ENCODE data around the gene DIRAS2.

The DIRAS2 gene

DNA sequence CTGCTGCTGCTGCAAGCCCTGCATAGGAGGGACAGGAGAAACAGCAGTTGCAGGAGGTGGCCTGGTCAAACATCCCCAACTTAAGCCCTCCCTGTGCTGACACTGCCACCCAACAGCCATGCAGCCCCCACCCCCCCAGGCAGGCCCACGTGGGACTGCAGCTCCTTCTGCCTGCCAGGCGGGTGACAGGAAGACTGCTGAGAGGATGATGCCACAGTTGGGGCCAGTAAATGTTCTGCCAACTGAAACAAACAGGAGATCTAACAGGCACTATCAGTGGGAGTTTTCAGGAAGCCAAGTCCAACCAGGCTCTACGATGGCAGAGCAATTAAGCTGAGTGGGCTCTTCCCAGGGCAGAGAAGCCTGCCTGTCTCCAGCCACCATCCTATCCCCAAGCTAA lies 31.1 kb downstream of the DIRAS2 start:
- no peak for DNase-seq

- DNase-seq: no peak
These were observed 31.5 kb downstream of the DIRAS2 start for GRCh38 chr9:90611121-90611520.

DNA sequence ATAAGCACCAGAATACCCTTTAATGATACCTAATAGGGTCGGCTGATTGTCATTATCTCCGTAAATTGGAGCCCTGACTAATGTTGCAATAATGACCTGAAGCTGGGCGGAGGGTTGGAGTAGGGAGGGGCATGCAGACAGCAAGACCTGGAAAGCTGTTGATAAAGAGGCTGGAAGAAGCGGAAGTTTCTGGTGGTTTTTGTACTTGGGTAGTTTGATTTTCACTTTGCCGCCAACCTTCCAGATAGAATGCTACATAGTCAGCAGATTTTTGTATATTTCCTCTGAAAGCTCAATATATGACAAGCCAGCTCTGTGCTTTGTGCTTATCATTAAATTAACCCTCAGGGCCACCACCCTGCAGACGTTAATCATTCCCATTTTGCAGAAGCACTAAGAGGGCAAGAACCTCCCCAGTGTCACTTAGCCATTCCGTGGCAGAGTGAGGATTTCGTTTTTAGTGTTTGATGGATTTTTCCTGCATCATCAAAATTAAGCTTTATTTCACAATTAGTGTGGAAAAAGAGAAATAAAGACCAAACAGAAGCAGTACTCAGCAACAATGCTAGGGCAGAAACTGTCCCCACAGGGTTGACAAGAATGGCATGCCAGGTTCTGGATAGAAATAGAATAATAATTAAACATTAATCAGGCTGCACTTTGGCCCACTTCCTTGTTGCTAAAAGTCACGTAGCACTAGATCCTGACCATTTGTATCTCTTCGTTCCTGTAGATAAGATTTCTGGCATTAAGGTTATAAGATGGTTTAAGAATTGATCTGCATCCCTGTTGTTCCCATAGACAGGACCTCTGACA lies 34.7 kb downstream of the DIRAS2 start:
- no peak for DNase-seq

DNA sequence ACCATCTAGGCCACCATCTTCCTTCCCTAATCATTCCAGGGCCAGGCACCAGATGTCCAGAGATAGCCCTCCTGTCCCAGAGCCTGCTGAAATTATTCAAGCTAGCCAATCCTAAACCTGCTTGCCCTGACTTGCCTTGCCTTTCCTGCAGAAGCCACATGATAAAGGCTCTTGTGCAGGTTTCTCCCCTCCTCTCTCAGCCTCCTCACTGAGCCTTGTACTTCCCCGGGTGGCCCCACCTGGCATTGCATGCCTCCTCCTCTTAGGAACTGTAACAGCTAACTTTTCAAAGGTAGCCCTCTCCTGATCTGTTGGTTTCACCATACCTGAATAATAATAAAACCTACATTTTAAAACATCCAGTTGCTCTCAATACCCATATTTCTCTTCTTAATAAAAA lies 42.6 kb downstream of the DIRAS2 start:
- no peak for DNase-seq

- no peak for DNase-seq
These were observed 44.4 kb downstream of the DIRAS2 start for GRCh38 chr9:90598191-90598590.

- no peak for DNase-seq
These were observed 49.0 kb downstream of the DIRAS2 start for GRCh38 chr9:90593646-90594045.

- DNase-seq: no peak
These were observed 62.0 kb downstream of the DIRAS2 start for GRCh38 chr9:90580576-90580975.

- no peak for DNase-seq
These were observed 63.4 kb downstream of the DIRAS2 start for GRCh38 chr9:90579181-90579580.

GRCh38 chr9:90578126-90578815 lies 64.4 kb downstream of the DIRAS2 start:
- no peak for DNase-seq

DNA sequence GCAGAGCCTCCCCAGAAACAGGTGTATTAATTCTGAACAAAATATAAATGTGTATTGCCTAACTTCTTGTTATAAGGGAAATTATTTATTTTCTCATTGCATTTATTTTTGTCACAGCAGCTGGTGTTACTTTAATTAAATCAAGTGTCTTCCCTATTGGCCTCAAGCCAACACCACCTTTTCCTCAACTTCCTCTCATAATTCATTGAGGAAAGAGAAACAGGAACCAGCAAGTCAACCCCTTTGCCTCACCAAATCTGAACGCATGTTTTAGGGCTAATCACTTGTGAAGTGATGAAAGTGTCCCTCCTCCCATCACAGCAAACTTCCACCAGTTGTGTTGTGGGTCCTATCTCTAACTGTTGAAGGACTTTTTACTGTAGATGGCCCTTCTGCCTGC lies 73.1 kb downstream of the DIRAS2 start:
- DNase-seq: no peak

DNA sequence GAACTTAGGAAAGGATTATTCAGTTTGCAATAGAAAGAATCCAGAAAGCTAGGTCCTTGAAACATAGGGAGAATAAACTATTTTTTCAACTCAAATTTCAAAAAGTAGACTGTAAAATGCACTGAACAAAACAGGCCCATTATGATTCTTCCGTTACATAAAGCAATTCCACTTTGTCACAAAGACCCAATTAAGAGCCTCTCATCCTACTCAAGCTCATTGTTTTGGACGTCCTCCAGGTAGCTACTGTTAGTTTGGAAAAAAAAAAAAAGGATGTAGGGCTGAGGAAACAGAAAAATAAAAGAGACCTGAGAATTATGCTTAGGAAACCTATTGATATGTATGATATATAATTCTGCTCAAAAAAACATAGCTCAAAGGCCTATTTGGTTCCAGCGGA lies 74.0 kb downstream of the DIRAS2 start:
- DNase-seq: no peak

- DNase-seq: no peak
These were observed 80.4 kb downstream of the DIRAS2 start for GRCh38 chr9:90562229-90562628.

Data from stimulated activated CD4-positive, alpha-beta T cell treated with anti-CD3 and anti-CD28 coated beads, Interleukin-12 subunit alpha, Interleukin-12 subunit beta, amount 100 ng/mL, for 4 hours (primary cell).